Iris pigment epithelial cell (primary cell): ENCODE data around the gene SYT1.
A peak's percentile ranks its signal among the peaks of the same experiment; 100 is the strongest.

Experiments used
- DNase-seq: peaks from one replicate; pipeline ENCODE4 v3.0.0-alpha.2; 2011; ENCODE audit warnings: low read depth

The SYT1 gene

GRCh38 chr12:79351251-79351650, 486.7 kb downstream of the SYT1 start:
- DNase-seq: no peak

GRCh38 chr12:79356216-79356615, 491.6 kb downstream of the SYT1 start:
- no peak for DNase-seq

DNA sequence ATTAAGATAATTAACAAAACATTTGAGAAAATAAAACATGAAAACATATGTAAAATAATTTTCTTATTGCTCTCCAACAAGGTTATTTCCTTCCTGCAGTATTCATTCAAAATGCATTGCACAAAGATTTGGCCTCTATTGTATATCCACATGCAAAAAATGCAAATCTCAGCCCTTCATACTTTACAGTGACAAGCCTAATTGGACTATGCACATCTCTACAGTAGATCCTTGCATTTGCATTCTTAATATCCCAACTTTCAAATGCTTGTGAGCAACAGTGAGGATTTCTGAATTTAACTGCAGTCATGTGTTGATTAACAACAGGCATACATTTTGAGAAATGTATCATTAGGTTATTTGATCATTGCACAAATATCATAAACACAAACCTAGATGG, 492.5 kb downstream of the SYT1 start:
- no peak for DNase-seq

DNA sequence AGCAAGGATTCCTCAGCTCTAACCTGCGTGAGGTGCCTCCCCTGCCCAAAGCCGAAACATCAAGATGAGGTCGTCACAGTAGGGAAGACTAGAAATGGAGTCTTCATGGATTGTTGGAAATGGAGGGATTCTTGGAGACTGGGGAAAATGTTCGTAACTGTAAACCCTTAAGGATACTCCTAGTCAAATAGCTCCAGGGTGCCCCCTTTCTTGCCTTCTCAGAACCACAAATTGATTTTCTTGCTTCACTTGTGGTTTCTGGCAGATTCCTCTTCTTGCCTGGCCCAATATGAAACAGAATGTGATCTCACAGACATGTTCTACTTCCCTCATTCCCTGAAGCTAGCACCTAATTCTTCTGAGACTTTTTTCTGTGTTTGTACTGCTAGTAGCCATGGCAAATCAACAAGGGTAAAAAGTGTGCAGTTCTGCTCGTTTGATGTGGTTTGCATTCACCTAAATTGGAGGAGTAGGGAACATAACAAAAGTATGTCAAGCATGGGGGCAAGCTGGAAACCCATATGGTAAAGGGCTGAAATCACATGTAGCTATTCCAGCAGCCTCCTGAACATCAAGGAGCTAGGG, 494.2 kb downstream of the SYT1 start:
- peak; percentile 11 for DNase-seq

GRCh38 chr12:79360286-79360685, 495.7 kb downstream of the SYT1 start:
- DNase-seq: no peak

- no peak for DNase-seq
Observed at GRCh38 chr12:79360936-79361335, 496.4 kb downstream of the SYT1 start.

- no peak for DNase-seq
Observed at GRCh38 chr12:79364197-79364596, 499.6 kb downstream of the SYT1 start.

DNA sequence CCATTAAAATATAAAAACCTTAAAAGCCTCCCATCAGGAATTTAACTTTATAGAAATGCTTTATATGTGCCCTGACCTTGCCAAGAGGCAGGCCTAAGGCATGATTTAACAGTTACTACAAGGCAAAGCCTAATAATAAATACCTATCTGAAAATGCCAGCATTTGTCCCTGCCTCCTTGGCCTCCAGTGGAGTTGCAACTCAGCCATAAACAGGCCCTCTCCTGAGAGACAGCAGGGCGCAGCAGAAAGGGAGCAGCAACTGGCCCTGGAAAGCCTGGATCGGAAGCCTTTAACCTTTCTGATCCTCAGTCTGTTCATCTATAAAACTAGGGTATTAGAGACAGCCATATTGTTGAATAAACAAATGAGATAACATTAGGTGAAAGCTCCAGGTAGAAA, 501.8 kb downstream of the SYT1 start:
- DNase-seq: no peak

DNA sequence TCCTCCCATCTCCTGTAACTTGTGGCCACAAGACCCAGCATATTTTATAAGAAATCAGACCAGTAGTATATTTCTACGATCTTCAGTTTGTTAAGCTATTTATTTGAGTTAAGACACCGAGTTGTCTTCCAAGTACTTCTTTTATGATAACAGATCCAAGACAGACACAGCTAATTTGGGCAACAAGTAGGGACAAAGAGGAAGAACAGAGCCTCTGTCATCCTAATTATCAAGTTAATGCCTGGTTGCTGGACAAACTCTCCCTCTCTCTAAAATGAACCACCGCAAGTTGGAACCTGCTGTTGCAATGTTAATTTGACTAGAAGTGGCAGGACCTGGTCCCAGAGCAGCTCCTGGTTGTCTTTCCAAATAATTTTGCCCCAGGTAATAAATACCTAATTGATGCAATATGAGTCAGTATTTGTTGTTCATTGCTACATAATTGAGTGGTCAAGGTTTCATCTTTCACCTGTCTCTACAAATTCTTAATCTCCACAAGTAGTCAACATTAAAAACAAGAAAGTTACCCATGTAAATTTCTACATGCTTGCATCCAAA, 502.5 kb downstream of the SYT1 start:
- no peak for DNase-seq

- peak; percentile 15 for DNase-seq
Observed at GRCh38 chr12:79370021-79370420, 505.4 kb downstream of the SYT1 start.

DNA sequence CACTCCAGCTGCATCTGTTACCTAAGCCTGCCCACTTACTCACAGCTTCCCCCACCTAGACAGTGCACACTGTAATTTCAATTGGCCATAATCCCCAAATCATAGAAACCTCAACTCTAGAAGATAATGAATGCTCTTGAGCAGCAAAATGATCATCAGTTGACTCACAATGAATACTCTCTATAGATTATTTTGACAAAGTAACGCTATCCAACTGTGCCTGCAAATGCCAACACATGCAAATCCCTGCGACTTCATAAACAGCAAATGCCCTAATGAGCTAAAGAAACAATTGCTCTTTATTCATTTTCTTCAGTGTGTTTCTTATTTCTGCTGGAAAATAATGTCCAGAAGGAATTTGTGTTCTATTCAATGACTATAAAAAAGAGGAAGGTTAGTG, 506.7 kb downstream of the SYT1 start:
- no peak for DNase-seq

GRCh38 chr12:79373896-79374499, 509.4 kb downstream of the SYT1 start:
- peak; percentile 37 for DNase-seq

GRCh38 chr12:79374545-79374944, 510.0 kb downstream of the SYT1 start:
- no peak for DNase-seq

- DNase-seq: no peak
Observed at GRCh38 chr12:79375050-79375449, 510.5 kb downstream of the SYT1 start.

- DNase-seq: peak; percentile 70
Observed at GRCh38 chr12:79378496-79378895, 513.9 kb downstream of the SYT1 start.

DNA sequence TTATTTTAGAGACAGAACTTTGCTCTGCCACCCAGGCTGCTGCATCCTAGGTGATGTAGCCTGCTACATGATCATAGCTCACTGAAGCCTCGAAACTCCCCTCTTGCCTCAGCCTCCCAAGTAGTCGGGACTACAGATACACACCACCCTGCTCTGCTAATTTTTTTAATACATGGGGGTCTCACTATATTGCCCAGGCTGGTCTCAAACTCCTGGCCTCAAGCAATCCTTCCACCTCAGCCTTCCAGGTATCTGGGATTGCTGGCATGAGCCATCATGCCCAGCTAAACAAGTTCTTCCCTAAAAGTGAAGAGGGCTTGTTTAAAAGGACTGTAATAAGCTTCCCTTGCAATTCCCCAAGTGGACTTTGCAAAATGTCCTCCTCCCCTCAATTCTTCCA, 515.8 kb downstream of the SYT1 start:
- no peak for DNase-seq

GRCh38 chr12:79381248-79382208, 517.0 kb downstream of the SYT1 start:
- no peak for DNase-seq

DNA sequence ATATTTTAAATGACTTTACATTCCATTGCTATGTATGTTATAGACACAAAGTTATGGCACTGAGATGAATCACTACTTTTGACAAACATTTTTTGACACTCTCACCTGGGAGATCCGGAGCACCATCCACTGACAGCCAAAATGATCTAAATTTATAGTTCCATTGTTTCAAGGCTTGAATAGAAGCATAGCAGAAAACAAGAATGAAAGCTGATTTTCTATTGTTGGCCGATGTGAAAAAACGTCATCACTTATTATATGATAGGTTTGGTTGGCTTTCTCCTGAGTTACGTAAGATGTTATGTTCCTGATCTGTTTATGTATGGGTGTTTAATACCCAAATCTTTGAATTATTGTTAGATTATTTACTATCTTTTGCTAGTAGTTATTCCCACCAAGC, 520.0 kb downstream of the SYT1 start:
- DNase-seq: no peak

- no peak for DNase-seq
Observed at GRCh38 chr12:79388011-79388410, 523.4 kb downstream of the SYT1 start.

DNA sequence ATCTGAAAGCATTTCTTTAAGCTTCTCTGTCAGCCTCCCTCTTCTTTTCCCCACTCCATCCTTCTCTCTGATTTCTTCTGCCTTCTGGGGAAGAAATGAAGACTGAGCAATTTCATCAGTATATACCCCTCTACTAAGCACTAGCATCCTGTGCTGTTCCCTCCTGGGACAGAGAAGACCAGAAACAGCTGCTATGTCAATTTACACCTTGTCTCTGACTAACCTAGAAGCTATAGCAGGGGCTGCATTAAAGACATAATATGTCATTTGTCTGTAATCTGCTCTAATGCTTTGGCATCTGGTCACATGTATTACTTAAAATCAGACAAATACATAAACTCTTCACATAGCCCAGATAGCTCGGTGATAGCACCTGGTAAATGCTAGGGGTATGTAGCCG, 529.3 kb downstream of the SYT1 start:
- no peak for DNase-seq

DNA sequence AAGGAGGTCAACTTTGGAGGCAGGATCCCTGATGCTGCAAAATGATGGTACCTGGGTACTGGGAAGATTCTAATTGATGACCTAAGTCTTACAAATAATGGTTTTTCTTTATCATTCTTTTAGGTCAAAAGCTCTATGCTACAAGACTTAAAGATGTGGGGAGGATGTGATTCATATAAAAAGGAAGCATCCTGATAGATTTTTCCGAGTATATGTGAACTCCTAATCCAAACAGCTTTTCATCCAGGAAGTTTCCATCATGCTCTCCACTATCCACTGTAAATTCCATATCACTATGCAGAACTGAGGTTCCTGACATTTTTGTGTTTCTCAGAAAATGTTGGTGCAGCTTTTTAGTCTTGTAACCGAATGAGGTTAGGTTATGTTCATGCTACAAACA, 533.0 kb downstream of the SYT1 start:
- no peak for DNase-seq

DNA sequence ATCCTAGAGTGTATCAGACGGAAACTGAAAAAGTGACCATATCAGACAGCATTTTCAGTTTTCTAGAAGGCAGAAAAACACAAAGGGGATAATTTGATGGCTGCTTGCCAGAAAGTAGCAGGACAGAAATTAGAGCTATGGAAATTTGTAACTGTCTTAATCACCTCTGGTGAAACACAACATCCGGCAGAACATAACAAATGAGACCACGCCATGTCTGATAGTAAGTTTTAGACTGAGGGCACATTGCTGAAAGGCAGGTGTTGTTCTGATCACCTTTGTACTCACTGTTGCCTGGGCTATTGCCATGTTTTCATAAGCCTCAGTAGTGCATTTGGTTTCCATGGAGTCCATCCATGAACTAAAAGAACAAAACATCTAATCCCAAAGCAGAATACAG, 535.9 kb downstream of the SYT1 start:
- no peak for DNase-seq

GRCh38 chr12:79402606-79403005, 538.0 kb downstream of the SYT1 start:
- DNase-seq: peak; percentile 75
